Psoas muscle (tissue), 8 donors: ENCODE data around the gene SCUBE1. TPM values are rescaled to one million over a fixed set of nuclear protein-coding genes. Genes with fewer than 3 reads are reported as not detected.

Experiments used
- ATAC-seq, 4 donors: fragments of 200-7000 bp; cut with Tn5 transposase; one replicate each; pipeline ENCODE4 v1.9.1; 2020; ENCODE audit warnings: moderate library complexity in 3 of 4, mild to moderate bottlenecking in 2 of 4
- DNase-seq, 2 donors: peaks; one replicate each; pipeline ENCODE4 v3.0.0-alpha.2; 2020
- H3K27ac ChIP-seq: fragments of 200-600 bp; one replicate; pipeline ENCODE4 v1.8.0; 2022
- H3K27me3 ChIP-seq, 3 donors: fragments of 200-600 bp in 1 of 3; one replicate each; pipeline versions ENCODE4 v1.6.1 to v1.8.0; 2013 to 2022; ENCODE audit warnings: low read length in 2 of 3, mild to moderate bottlenecking in 2 of 3, moderate library complexity in 1 of 3; ENCODE audit not compliant: insufficient read depth in 3 of 3
- H3K36me3 ChIP-seq, 2 donors: fragments of 200-600 bp in 1 of 2; one replicate each; pipeline versions ENCODE4 v1.6.1 to v1.8.0; 2013 to 2022; ENCODE audit warnings: low read depth in 1 of 2, mild to moderate bottlenecking in 1 of 2, moderate library complexity in 1 of 2; ENCODE audit not compliant: insufficient read depth in 1 of 2
- H3K4me1 ChIP-seq: fragments of 200-600 bp; one replicate; pipeline ENCODE4 v1.8.0; 2022
- H3K4me3 ChIP-seq: fragments of 200-600 bp; one replicate; pipeline ENCODE4 v1.8.0; 2022; ENCODE audit warnings: mild to moderate bottlenecking
- H3K9me3 ChIP-seq: fragments of 200-600 bp; one replicate; pipeline ENCODE4 v1.8.0; 2022
- CTCF ChIP-seq: fragments of 200-600 bp; IDR thresholded peaks from one replicate; pipeline ENCODE4 v1.8.0; 2022; ENCODE audit warnings: antibody characterized with exemption
- WGBS, 3 donors: extraction: QIAGEN DNeasy Blood & Tissue Kit; methylation state at CpG; one replicate each; pipeline versions ENCODE4 v1.1.6 to v1.1.7; 2013; 5-methylcytosine and 5-hydroxymethylcytosine counted together
- intact Hi-C, 2 donors: fragments of 100-400 bp; cut with DNase I; formaldehyde crosslinking; loops; one replicate each; pipeline versions ENCODE4 v1.11.0 to v1.14.2; 2022
- polyA plus RNA-seq, 3 donors: library from polyadenylated mRNA; stranded (reverse); fragments of 200-250 nt; gene quantifications; one replicate each; pipeline ENCODE4 v1.2.3, GENCODE V29; 2013
- total RNA-seq, 4 donors: library from RNA; stranded (reverse); fragmentation: NEBNext Ultra II Directional in 2 of 4; extraction: Animal tissue kit (Norgen Biotek cat#: 25700) in 2 of 4; gene quantifications; one replicate each; pipeline versions ENCODE4 v1.2.1 to v1.2.4, GENCODE V29; 2021 to 2023
- donor health status: healthy with polysubstance abuse.
- donor health status: DM: no; HTN: no; CAD: no; lungs with moderate emphysema.
- donor health status: Bipolar disorder and iron deficiency.
- donor health status: healthy.
- donor health status: DM: yes; HTN: yes; CAD: no.
- donor health status: DM: no; HTN: no; CAD: no.
- donor health status: DM: no; HTN: no; CAD: no.
- donor health status: DM: yes; HTN: yes; CAD: no.

SCUBE1 gene
- total and polyA plus RNA-seq, 7 donors: 0.04 to 0.19 (median 0.08) TPM

- no peak overlapping the region for H3K27ac ChIP-seq
- H3K27me3 ChIP-seq: peaks cover 0 to 9% (median 0%) of the 10 kb centered on the region in 3 donors
- H3K4me1 ChIP-seq: no peaks in the 10 kb centered on the region
- DNase-seq (no peak), ATAC-seq (no peak)
- intact Hi-C loops: no loop called here
- no peak overlapping the region for H3K4me3 ChIP-seq
- H3K9me3 ChIP-seq: no peaks in the 10 kb centered on the region
- TF ChIP-seq CTCF: no peak
- WGBS, 3 donors: 74 to 80% (median 76%) methylated on average over 19 to 20 of the region's 20 CpGs
- no peaks in the 10 kb centered on the region for H3K36me3 ChIP-seq
Measured at GRCh38 chr22:43279867-43280522, 63.2 kb downstream of the SCUBE1 start.

- intact Hi-C loops: no loop called here
- Histone ChIP-seq H3K4me1 (no peaks in the 10 kb centered on the region), H3K27me3 (peaks cover 0 to 7% (median 0%) of the 10 kb centered on the region in 3 donors), H3K4me3 (no peak overlapping the region), H3K27ac (no peak overlapping the region), H3K9me3 (no peaks in the 10 kb centered on the region), H3K36me3 (no peaks in the 10 kb centered on the region)
- 79 to 86% (median 85%) methylated on average over 13 of the region's 13 CpGs for WGBS, 3 donors
- no peak for ATAC-seq
- no peak for DNase-seq
- TF ChIP-seq CTCF: no peak
Measured at GRCh38 chr22:43277987-43278601, 65.1 kb downstream of the SCUBE1 start.

- 89 to 95% (median 94%) methylated on average over 10 of the region's 10 CpGs for WGBS, 3 donors
- TF ChIP-seq CTCF: no peak
- no peaks in the 10 kb centered on the region for H3K4me1 ChIP-seq
- no peak for DNase-seq
- H3K9me3 ChIP-seq: no peaks in the 10 kb centered on the region
- H3K4me3 ChIP-seq: no peak overlapping the region
- H3K36me3 ChIP-seq: no peaks in the 10 kb centered on the region
- no peak overlapping the region for H3K27ac ChIP-seq
- intact Hi-C loops: no loop called here
- peaks cover 0 to 9% (median 0%) of the 10 kb centered on the region in 3 donors for H3K27me3 ChIP-seq
- ATAC-seq: no peak
Measured at GRCh38 chr22:43277091-43277490, 66.1 kb downstream of the SCUBE1 start.

- Histone ChIP-seq H3K36me3 (no peaks in the 10 kb centered on the region), H3K4me1 (no peaks in the 10 kb centered on the region), H3K27ac (no peak overlapping the region), H3K4me3 (no peak overlapping the region), H3K9me3 (no peaks in the 10 kb centered on the region), H3K27me3 (peaks cover 0 to 9% (median 0%) of the 10 kb centered on the region in 3 donors)
- DNase-seq (no peak), ATAC-seq (no peak)
- intact Hi-C loops: no loop called here
- WGBS, 3 donors: 53 to 69% (median 58%) methylated on average over 12 of the region's 12 CpGs
- no peak for TF ChIP-seq CTCF
Measured at GRCh38 chr22:43276321-43276720, 66.9 kb downstream of the SCUBE1 start.
